Stomach (tissue), 9 donors: ENCODE data around the gene BABAM2. TPM values are rescaled to one million over a fixed set of nuclear protein-coding genes. Genes with fewer than 3 reads are reported as not detected.

Experiments used
- DNase-seq, 2 donors: peaks; one replicate each; pipeline versions ENCODE4 v3.0.0 to v3.0.0-alpha.2; 2013 to 2019
- H3K27ac ChIP-seq, 5 donors: fragments of 200-600 bp in 4 of 5; sonication (generic) in 4 of 5; one replicate each; pipeline ENCODE4 v1.5.1; 2013 to 2019; ENCODE audit warnings: mild to moderate bottlenecking in 1 of 5, moderate library complexity in 1 of 5
- H3K27me3 ChIP-seq, 3 donors: fragments of 200-600 bp; sonication (generic); one replicate each; pipeline ENCODE4 v1.5.1; 2017 to 2019; ENCODE audit warnings: mixed run types in 1 of 3
- H3K36me3 ChIP-seq, 4 donors: fragments of 200-600 bp; sonication (generic); 1 replicate in 3 of 4; 2 replicates in 1 of 4; pipeline ENCODE4 v1.5.1; 2016 to 2019
- H3K4me1 ChIP-seq, 4 donors: fragments of 200-600 bp; sonication (generic); one replicate each; pipeline ENCODE4 v1.5.1; 2016 to 2019
- H3K4me3 ChIP-seq, 4 donors: fragments of 200-600 bp; sonication (generic) in 3 of 4; one replicate each; pipeline ENCODE4 v1.5.1; 2016 to 2019; ENCODE audit warnings: mild to moderate bottlenecking in 1 of 4
- H3K9me3 ChIP-seq, 4 donors: fragments of 200-600 bp; sonication (generic); one replicate each; pipeline ENCODE4 v1.5.1; 2016 to 2019
- EP300 ChIP-seq: sonication (generic); formaldehyde crosslinking; IDR thresholded peaks from one replicate; pipeline ENCODE4 v1.6.1; 2017; ENCODE audit warnings: antibody characterized with exemption
- POLR2A ChIP-seq, 4 donors: fragments of 450-650 bp; IDR thresholded peaks; one replicate each; pipeline ENCODE4 v1.6.1; 2016; ENCODE audit warnings: antibody characterized with exemption in 4 of 4, control low read depth in 2 of 4, mild to moderate bottlenecking in 1 of 4, moderate library complexity in 1 of 4
- POLR2AphosphoS5 ChIP-seq, 3 donors: sonication (generic); formaldehyde crosslinking; IDR thresholded peaks; one replicate each; pipeline ENCODE4 v1.6.1; 2016; ENCODE audit warnings: antibody characterized with exemption in 3 of 3
- WGBS, 5 donors: extraction: QIAGEN DNeasy Blood & Tissue Kit in 3 of 5; methylation state at CpG; one replicate each; pipeline versions ENCODE4 v1.1.5 to v1.1.7; 2013 to 2018; 5-methylcytosine and 5-hydroxymethylcytosine counted together
- intact Hi-C: fragments of 100-400 bp; cut with DNase I; formaldehyde crosslinking; loops from one replicate; pipeline ENCODE4 v1.15.1; 2023; ENCODE audit warnings: low total_unique reads
- polyA plus RNA-seq, 3 donors: library from polyadenylated mRNA; stranded (reverse); fragments of 200-250 nt; gene quantifications; one replicate each; pipeline ENCODE4 v1.2.3, GENCODE V29; 2013
- total RNA-seq, 5 donors: library from RNA; depleted of rRNA; stranded (reverse); fragments of >200 nt; gene quantifications; one replicate each; pipeline versions ENCODE4 v1.1.0 to v1.2.3, GENCODE V29; 2014 to 2016
- TF ChIP-seq, protein P1 (sequence below), 7 experiments: fragments of 450-650 bp in 4 of 7; fragments of 200-600 bp in 3 of 7; sonication (generic) in 3 of 7; IDR thresholded peaks; one replicate each; pipeline ENCODE4 v1.5.1; 2016 to 2019; ENCODE audit warnings: antibody characterized with exemption in 7 of 7, control low read depth in 2 of 7, mild to moderate bottlenecking in 1 of 7
- donor health status: healthy with polysubstance abuse.
- donor health status: Bipolar disorder and iron deficiency.
- donor health status: healthy.

BABAM2 gene
- total and polyA plus RNA-seq, 8 donors: 14.2 to 41.4 (median 22.8) TPM

DNA sequence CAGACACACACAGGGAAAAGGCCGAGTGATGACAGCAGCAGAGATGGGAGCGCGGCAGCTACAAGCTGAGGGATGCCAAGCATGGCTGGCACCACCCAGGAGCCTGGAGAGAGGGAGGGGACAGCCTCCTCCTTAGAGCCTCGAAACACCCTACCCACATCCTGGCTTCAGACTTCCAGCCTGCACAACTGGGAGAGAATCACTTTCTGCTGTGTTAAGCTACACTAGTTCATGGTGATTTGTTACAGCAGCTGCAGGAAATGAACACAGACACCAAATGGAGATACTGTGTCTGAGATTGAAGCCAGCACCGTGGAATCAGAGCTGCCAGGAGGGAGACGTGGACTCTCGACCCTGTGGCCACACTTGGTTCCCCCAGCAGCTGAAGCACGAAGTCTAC lies 474.6 kb downstream of the BABAM2 start:
- H3K9me3 ChIP-seq: no peaks in the 10 kb centered on the region
- no peaks in the 10 kb centered on the region for H3K36me3 ChIP-seq
- DNase-seq: peak in 1 of 2 donors; percentile 57
- TF ChIP-seq, protein P1, sequence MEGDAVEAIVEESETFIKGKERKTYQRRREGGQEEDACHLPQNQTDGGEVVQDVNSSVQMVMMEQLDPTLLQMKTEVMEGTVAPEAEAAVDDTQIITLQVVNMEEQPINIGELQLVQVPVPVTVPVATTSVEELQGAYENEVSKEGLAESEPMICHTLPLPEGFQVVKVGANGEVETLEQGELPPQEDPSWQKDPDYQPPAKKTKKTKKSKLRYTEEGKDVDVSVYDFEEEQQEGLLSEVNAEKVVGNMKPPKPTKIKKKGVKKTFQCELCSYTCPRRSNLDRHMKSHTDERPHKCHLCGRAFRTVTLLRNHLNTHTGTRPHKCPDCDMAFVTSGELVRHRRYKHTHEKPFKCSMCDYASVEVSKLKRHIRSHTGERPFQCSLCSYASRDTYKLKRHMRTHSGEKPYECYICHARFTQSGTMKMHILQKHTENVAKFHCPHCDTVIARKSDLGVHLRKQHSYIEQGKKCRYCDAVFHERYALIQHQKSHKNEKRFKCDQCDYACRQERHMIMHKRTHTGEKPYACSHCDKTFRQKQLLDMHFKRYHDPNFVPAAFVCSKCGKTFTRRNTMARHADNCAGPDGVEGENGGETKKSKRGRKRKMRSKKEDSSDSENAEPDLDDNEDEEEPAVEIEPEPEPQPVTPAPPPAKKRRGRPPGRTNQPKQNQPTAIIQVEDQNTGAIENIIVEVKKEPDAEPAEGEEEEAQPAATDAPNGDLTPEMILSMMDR (IDR thresholded peaks at IDR 0.05): no peak
- no peak for TF ChIP-seq EP300
- no peak for TF ChIP-seq POLR2A (IDR thresholded peaks at IDR 0.05)
- TF ChIP-seq POLR2AphosphoS5 (IDR thresholded peaks at IDR 0.05): no peak
- no peak overlapping the region for H3K4me3 ChIP-seq
- intact Hi-C loops: no loop called here
- H3K4me1 ChIP-seq: peaks cover 46 to 91% (median 51%) of the 10 kb centered on the region in 4 donors
- H3K27me3 ChIP-seq: no peaks in the 10 kb centered on the region
- 52 to 81% (median 63%) methylated on average over 8 of the region's 8 CpGs for WGBS, 5 donors
- H3K27ac ChIP-seq: peak overlapping the region in 4 of 5 donors; percentile 28 to 90 (median 82)

DNA sequence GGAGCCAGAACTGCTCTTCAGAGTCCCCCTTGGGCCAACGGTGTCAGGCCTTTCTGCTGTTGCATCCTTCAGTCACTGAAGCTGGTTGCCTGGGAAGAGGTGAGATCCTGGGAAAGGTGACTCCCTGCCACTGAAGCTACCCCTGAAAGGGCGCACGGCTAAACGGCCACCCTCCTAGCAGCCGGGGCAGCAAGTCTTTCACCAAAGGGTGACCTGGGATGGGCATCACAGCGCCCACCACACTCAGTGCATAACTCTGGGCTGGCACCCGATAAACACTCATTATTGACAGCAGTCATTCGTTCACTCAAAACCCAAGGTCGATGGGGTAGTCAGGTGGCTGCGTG lies 475.6 kb downstream of the BABAM2 start:
- no peaks in the 10 kb centered on the region for H3K9me3 ChIP-seq
- intact Hi-C loops: no loop called here
- peak overlapping the region; percentile 77 to 90 (median 83) for H3K27ac ChIP-seq
- TF ChIP-seq, protein P1 (IDR thresholded peaks at IDR 0.05): no peak
- no peak for TF ChIP-seq POLR2AphosphoS5 (IDR thresholded peaks at IDR 0.05)
- TF ChIP-seq EP300: no peak
- TF ChIP-seq POLR2A (IDR thresholded peaks at IDR 0.05): no peak
- DNase-seq: no peak
- no peaks in the 10 kb centered on the region for H3K36me3 ChIP-seq
- H3K27me3 ChIP-seq: no peaks in the 10 kb centered on the region
- 44 to 80% (median 48%) methylated on average over 6 to 10 of the region's 10 CpGs for WGBS, 5 donors
- H3K4me1 ChIP-seq: peaks cover 45 to 91% (median 52%) of the 10 kb centered on the region in 4 donors
- H3K4me3 ChIP-seq: no peak overlapping the region

DNA sequence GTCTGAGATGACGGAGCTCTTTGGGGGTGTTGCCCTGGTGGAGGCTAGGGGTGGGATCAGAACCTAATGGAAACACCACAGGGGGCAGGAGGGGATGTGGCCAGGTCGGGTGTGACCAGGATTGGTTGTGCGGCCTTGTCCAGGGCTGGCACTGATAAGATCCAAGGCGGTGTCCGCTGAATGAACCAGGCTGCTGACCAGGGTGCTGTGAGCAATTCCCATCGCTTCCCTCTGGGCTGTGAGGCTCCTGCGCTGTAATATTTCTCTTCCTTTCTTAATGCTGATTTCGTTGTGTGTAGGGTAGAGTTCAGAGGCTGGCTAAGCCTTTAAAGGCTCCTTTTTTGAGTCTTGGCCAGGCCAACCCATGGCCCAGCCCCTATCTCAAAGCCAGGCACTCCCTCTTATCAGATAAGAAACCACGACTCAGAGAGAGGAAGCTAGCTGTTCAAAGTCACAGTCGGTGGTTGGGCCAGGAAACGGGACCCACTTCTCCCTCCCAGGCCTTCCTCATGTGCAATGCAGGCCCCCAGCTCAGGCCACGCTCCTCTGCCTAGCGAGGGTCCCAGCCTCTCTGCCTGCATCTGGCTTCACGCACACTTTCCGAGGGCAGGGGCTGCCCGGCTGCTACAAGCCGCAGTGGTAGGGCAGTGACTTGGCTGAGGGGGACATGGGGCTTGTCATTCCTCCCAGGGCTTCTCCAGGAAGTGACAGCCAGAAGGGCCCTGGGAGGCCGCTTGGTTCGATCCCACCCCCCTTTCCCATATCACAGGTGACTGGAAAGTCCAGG lies 476.2 kb downstream of the BABAM2 start:
- peak; percentile 83 to 84 for DNase-seq
- H3K4me1 ChIP-seq: peaks cover 43 to 88% (median 53%) of the 10 kb centered on the region in 4 donors
- H3K27ac ChIP-seq: peak overlapping the region; percentile 77 to 90 (median 83)
- intact Hi-C loops: no loop called here
- no peaks in the 10 kb centered on the region for H3K9me3 ChIP-seq
- no peaks in the 10 kb centered on the region for H3K36me3 ChIP-seq
- 20 to 43% (median 35%) methylated on average over 11 to 19 of the region's 19 CpGs for WGBS, 5 donors
- no peak overlapping the region for H3K4me3 ChIP-seq
- TF ChIP-seq EP300 (no peak), POLR2AphosphoS5 (IDR thresholded peaks at IDR 0.05) (peak; percentile 19 to 80 (median 80)), POLR2A (IDR thresholded peaks at IDR 0.05) (peak in 1 of 4 donors; percentile 36)
- TF ChIP-seq, protein P1 (IDR thresholded peaks at IDR 0.05): no peak
- no peaks in the 10 kb centered on the region for H3K27me3 ChIP-seq

DNA sequence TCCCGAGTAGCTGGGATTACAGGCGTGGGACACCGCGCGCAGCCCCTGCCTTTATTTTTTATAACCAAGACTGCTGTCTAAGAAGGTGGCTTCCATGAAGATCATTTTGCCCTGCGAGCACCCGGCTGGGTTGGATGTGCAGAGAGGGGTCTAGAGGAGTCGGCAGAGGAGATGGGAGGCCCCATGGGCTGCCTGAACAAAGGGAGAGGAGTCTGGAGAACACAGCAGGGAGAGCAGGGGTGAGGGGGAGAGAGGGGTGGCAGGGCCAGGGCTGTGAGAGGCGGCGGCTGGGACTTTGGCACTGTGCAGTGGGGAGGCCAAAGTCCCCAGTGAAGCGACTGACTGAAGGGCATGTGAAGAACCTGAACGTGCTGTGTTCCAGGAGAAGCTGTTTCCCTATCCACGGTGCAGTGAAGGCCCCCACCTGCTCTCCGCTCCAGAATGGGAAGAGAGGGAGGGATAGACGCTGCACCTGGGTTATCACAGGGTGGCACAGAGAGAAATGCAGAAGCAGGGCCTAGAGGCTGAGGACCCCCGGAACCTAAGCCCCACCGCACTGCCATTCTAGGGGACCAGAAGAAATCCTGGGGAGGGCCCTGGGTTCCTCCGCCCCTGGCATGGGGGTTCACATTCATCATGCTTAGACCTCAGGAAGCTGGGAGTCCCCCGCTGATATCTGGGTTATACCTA lies 477.3 kb downstream of the BABAM2 start:
- peak in 1 of 2 donors; percentile 78 for DNase-seq
- peaks cover 43 to 81% (median 53%) of the 10 kb centered on the region in 4 donors for H3K4me1 ChIP-seq
- peak overlapping the region; percentile 77 to 90 (median 83) for H3K27ac ChIP-seq
- TF ChIP-seq EP300: no peak
- TF ChIP-seq, protein P1 (IDR thresholded peaks at IDR 0.05): no peak
- TF ChIP-seq POLR2AphosphoS5 (IDR thresholded peaks at IDR 0.05): no peak
- TF ChIP-seq POLR2A (IDR thresholded peaks at IDR 0.05): no peak
- no peak overlapping the region for H3K4me3 ChIP-seq
- H3K27me3 ChIP-seq: no peaks in the 10 kb centered on the region
- no peaks in the 10 kb centered on the region for H3K36me3 ChIP-seq
- no peaks in the 10 kb centered on the region for H3K9me3 ChIP-seq
- intact Hi-C loops: no loop called here
- WGBS, 5 donors: 73 to 78% (median 73%) methylated on average over 18 to 19 of the region's 19 CpGs
